Ishikawa (cell line): ENCODE data around the gene LAMTOR2.

Source experiments
- CEBPB ChIP-seq: IDR thresholded peaks from 2 replicates; pipeline ENCODE4 v1.6.1; 2012
- CREB1 ChIP-seq: IDR thresholded peaks from 2 replicates; pipeline ENCODE4 v1.6.1; 2012; ENCODE audit warnings: low read depth
- EGR1 ChIP-seq: IDR thresholded peaks from 2 replicates; pipeline ENCODE4 v1.6.1; 2012
- EP300 ChIP-seq: IDR thresholded peaks from 2 replicates; pipeline ENCODE4 v1.6.1; 2012; ENCODE audit warnings: borderline replicate concordance
- FOXM1 ChIP-seq: IDR thresholded peaks from 2 replicates; pipeline ENCODE4 v1.6.1; 2012; ENCODE audit warnings: low read depth, borderline replicate concordance
- MAX ChIP-seq: IDR thresholded peaks from 2 replicates; pipeline ENCODE4 v1.6.1; 2012
- NFIC ChIP-seq: IDR thresholded peaks from 2 replicates; pipeline ENCODE4 v1.6.1; 2012
- RAD21 ChIP-seq: IDR thresholded peaks from 2 replicates; pipeline ENCODE4 v1.6.1; 2012; ENCODE audit warnings: low read depth
- REST ChIP-seq: IDR thresholded peaks from 2 replicates; pipeline ENCODE4 v1.6.1; 2012; ENCODE audit warnings: low read depth, mild to moderate bottlenecking
- TAF1 ChIP-seq: IDR thresholded peaks from 2 replicates; pipeline ENCODE4 v1.6.1; 2012; ENCODE audit warnings: low read depth, mild to moderate bottlenecking
- TCF12 ChIP-seq: IDR thresholded peaks from 2 replicates; pipeline ENCODE4 v1.6.1; 2012; ENCODE audit warnings: low read depth
- TEAD4 ChIP-seq: IDR thresholded peaks from 2 replicates; pipeline ENCODE4 v1.6.1; 2012
- USF1 ChIP-seq: IDR thresholded peaks from 2 replicates; pipeline ENCODE4 v1.6.1; 2012
- YY1 ChIP-seq: IDR thresholded peaks from 2 replicates; pipeline ENCODE4 v1.6.1; 2012; ENCODE audit warnings: low read depth
- ZBTB7A ChIP-seq: IDR thresholded peaks from 2 replicates; pipeline ENCODE4 v1.6.1; 2012; ENCODE audit warnings: low read depth

The LAMTOR2 gene

GRCh38 chr1:156077430-156077760 is 22.8 kb downstream of the LAMTOR2 start:
- TF ChIP-seq CEBPB, result no peak
- TF ChIP-seq EGR1, result no peak
- no peak for TF ChIP-seq REST
- no peak for TF ChIP-seq FOXM1
- no peak for TF ChIP-seq USF1
- TF ChIP-seq TAF1, result no peak
- TF ChIP-seq YY1, result no peak
- no peak for TF ChIP-seq CREB1
- no peak for TF ChIP-seq ZBTB7A
- no peak for TF ChIP-seq RAD21
- no peak for TF ChIP-seq MAX

- TF ChIP-seq CEBPB, result no peak
- no peak for TF ChIP-seq MAX
- no peak for TF ChIP-seq EP300
- no peak for TF ChIP-seq FOXM1
- TF ChIP-seq RAD21, result no peak
- no peak for TF ChIP-seq TAF1
- TF ChIP-seq REST, result no peak
- no peak for TF ChIP-seq CREB1
- TF ChIP-seq TEAD4, result no peak
- no peak for TF ChIP-seq NFIC
- no peak for TF ChIP-seq YY1
- no peak for TF ChIP-seq TCF12
- no peak for TF ChIP-seq ZBTB7A
- no peak for TF ChIP-seq USF1
- TF ChIP-seq EGR1, result no peak
Measured at GRCh38 chr1:156078728-156079127, 24.1 kb downstream of the LAMTOR2 start.

- TF ChIP-seq CREB1 (no peak), TAF1 (no peak), USF1 (no peak), YY1 (no peak), RAD21 (no peak), TCF12 (no peak)
Measured at GRCh38 chr1:156079762-156080161, 25.2 kb downstream of the LAMTOR2 start.

- no peak for TF ChIP-seq TEAD4
- TF ChIP-seq CEBPB, result no peak
- TF ChIP-seq YY1, result no peak
- no peak for TF ChIP-seq RAD21
- TF ChIP-seq EGR1, result no peak
Measured at GRCh38 chr1:156080241-156080862, 25.8 kb downstream of the LAMTOR2 start.

GRCh38 chr1:156080863-156081179 is 26.2 kb downstream of the LAMTOR2 start:
- TF ChIP-seq NFIC, result no peak
- TF ChIP-seq EGR1, result no peak
- TF ChIP-seq TEAD4, result no peak
- no peak for TF ChIP-seq USF1
- no peak for TF ChIP-seq CREB1
- TF ChIP-seq FOXM1, result no peak
- TF ChIP-seq RAD21, result no peak
- no peak for TF ChIP-seq EP300
- TF ChIP-seq YY1, result no peak
- TF ChIP-seq MAX, result no peak
- TF ChIP-seq REST, result no peak
- TF ChIP-seq ZBTB7A, result no peak
- no peak for TF ChIP-seq TCF12
- no peak for TF ChIP-seq CEBPB
- no peak for TF ChIP-seq TAF1
